Activated CD8-positive, alpha-beta memory T cell treated with anti-CD3 and anti-CD28 coated beads for 48 hours (primary cell): ENCODE data around the gene ADAMTSL1.
"Not testable (repeated sequence)": the region's sequence is repeated elsewhere in the genome, so short reads cannot be mapped to it uniquely, and the experiment has no call there.

Experiments used
- DNase-seq, 3 experiments: peaks; one replicate each; pipeline ENCODE4 v3.0.0-alpha.2; 2020; ENCODE audit warnings: low read depth in 2 of 3, low spot score in 2 of 3

The ADAMTSL1 gene

GRCh38 chr9:18922161-18922885, 448.4 kb downstream of the ADAMTSL1 start:
- no peak for DNase-seq

- no peak for DNase-seq
These were observed 449.2 kb downstream of the ADAMTSL1 start for GRCh38 chr9:18923167-18923566.

- no peak for DNase-seq
These were observed 449.9 kb downstream of the ADAMTSL1 start for GRCh38 chr9:18923671-18924430.

GRCh38 chr9:18925880-18926279, 451.9 kb downstream of the ADAMTSL1 start:
- no peak for DNase-seq

GRCh38 chr9:18926513-18926912, 452.6 kb downstream of the ADAMTSL1 start:
- no peak for DNase-seq

- DNase-seq, result no peak
These were observed 454.8 kb downstream of the ADAMTSL1 start for GRCh38 chr9:18928711-18929110.

GRCh38 chr9:18930611-18931010, 456.7 kb downstream of the ADAMTSL1 start:
- DNase-seq, result not testable (repeated sequence)

GRCh38 chr9:18935541-18935940, 461.6 kb downstream of the ADAMTSL1 start:
- DNase-seq, result no peak

GRCh38 chr9:18936094-18936871, 462.3 kb downstream of the ADAMTSL1 start:
- no peak for DNase-seq

- DNase-seq, result no peak
These were observed 466.0 kb downstream of the ADAMTSL1 start for GRCh38 chr9:18939943-18940342.

- no peak for DNase-seq
These were observed 467.2 kb downstream of the ADAMTSL1 start for GRCh38 chr9:18941060-18941740.

- DNase-seq, result no peak
These were observed 468.8 kb downstream of the ADAMTSL1 start for GRCh38 chr9:18942801-18943200.

GRCh38 chr9:18947892-18948339, 474.0 kb downstream of the ADAMTSL1 start:
- DNase-seq, result no peak

- no peak for DNase-seq
These were observed 478.0 kb downstream of the ADAMTSL1 start for GRCh38 chr9:18951936-18952335.

GRCh38 chr9:18955626-18956025, 481.7 kb downstream of the ADAMTSL1 start:
- DNase-seq, result no peak
